Measurements from ENCODE around the gene TMEM35B.
"Not testable (repeated sequence)": the region's sequence is repeated elsewhere in the genome, so short reads cannot be mapped to it uniquely, and the experiment has no call there.

The TMEM35B gene

DNA sequence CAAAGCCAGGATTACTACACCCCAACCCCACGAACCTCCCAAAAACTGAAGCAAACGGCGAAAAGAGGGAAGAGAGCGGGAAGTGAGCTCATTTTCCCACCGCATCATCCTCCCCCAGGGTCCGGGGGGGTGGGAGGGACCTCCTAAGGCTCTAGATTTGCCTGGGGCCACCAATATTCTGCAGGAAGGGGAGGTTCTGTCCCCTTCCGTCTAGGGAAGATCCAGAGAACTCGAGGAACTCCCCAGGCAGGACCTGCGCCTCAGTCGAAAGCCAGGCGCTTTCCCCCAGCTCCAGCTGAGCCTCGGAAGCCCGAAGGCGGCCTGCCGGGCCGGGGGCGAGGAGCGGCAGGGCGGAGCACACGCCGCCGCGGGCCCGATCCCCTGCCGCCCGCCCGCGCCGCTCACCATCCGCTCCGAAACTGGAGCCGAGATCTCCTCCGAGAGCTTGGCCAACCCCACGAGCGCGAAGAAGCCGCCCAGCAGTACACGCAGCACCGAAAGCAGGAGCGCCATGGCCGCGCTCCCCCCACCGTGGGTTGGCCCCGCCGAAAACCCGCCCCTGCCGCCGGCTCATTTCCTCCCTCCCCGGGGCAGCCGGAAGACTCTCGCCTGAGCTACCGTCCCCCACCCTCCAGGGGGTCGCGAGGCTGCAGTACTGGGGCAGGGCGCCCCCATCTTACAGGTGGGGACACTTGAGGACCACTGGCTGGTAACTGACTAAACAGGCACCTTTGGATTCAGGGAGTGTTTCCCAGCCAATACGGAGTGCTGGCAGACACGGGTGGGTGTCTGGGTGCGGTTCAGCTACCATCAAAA, at the start of gene TMEM35B:
TMEM35B (minus strand) TSS at position 555 of the 816 bp plus-strand sequence; CDS start at position 513, 42 bp downstream.
- H3K9me3 ChIP-seq (ENCODE audit: control insufficient read depth, insufficient read depth, low read length), result no peaks in the 10 kb centered on the region
- peaks cover 4% of the 10 kb centered on the region; the same call in 1 of the 2 replicates for H3K36me3 ChIP-seq (ENCODE audit: insufficient read depth, low read length)
- H3K4me1 ChIP-seq (ENCODE audit: insufficient read depth, low read length), result peaks cover 6% of the 10 kb centered on the region
- peak within 1 kb of the TSS; percentile 84 for H3K9ac ChIP-seq (ENCODE audit: low read depth, low read length)

DNA sequence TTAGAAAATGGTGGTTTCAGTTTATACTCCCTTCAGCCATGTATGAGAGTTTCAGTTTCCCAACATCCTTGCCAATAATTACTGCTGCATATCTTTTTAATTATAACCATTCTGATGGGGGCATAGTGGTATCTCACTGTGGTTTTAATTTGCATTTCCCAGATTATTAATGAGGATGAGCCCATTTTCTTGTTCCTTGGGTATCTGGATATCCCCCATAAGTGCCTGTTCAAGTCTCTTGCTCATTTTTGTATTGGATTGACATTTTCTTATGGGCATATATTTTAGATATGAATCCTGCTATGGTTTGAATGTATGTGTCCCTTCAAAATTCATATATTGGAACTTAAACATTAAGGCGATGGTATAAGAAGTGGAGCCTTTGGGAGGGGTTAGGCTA, 48.2 kb upstream of the TMEM35B start:
- Histone ChIP-seq H3K36me3 (ENCODE audit: insufficient read depth, low read length) (no peaks in the 10 kb centered on the region), H3K9me3 (ENCODE audit: control insufficient read depth, insufficient read depth, low read length) (0 out of 2 replicates have a peak, but pooled peaks cover 3% of the 10 kb centered on the region), H3K9ac (ENCODE audit: low read depth, low read length) (no peak overlapping the region), H3K4me1 (ENCODE audit: insufficient read depth, low read length) (no peaks in the 10 kb centered on the region)

DNA sequence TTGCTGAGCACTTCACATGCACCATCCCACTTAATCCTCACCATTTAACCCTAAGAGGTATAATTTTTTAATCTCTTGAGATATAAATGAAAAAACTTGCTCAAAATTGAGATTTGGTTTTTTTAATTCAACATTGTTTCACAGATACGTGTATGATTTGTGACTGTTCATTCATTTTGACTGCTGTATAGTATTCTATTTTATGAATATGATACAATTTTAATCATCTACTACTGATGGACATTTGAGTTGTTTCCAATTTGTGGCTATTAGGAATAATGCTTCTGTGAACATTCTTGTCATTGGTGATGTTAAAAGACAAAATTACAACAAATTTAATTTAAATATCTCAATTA, 47.2 kb upstream of the TMEM35B start:
- no peaks in the 10 kb centered on the region for H3K36me3 ChIP-seq (ENCODE audit: insufficient read depth, low read length)
- H3K9ac ChIP-seq (ENCODE audit: low read depth, low read length), result peak overlapping the region; percentile 78; the same call in 1 of the 2 replicates
- H3K9me3 ChIP-seq (ENCODE audit: control insufficient read depth, insufficient read depth, low read length), result 0 out of 2 replicates have a peak, but pooled peaks cover 3% of the 10 kb centered on the region
- no peaks in the 10 kb centered on the region for H3K4me1 ChIP-seq (ENCODE audit: insufficient read depth, low read length)

DNA sequence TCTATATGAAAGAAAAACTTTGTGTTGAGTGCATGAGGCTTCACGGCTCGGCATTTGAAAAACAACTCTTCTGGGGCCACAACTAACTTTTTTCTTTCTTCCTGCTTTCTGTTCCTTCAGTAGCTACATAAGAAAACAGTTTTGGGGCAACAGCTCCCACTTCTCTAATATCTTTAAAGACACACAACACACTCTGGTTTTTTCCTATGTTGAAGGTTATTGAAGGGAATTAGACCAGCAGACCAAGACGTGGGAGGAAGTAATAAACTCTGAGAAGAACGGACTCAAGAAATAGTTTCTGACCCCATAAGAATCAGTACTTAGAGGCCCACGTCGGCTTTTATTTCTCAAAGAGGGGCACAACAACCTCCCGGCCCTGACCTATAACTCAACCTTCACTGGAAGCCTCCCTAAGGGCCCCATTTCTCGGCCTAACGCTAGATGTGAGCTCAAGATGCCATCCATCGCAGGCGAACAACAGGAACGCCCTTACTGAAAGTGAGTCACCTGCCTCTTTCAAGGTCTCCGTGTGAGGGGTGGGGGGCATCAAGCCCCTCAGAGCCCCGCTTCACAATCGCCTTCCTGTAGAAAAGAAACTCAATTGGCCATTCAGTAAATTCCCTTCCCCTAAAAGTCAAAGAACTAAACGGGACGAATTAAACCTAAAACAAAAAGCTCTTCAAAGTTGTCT, 45.8 kb upstream of the TMEM35B start:
- H3K9me3 ChIP-seq (ENCODE audit: control insufficient read depth, insufficient read depth, low read length), result 0 out of 2 replicates have a peak, but pooled peaks cover 3% of the 10 kb centered on the region
- no peaks in the 10 kb centered on the region for H3K4me1 ChIP-seq (ENCODE audit: insufficient read depth, low read length)
- H3K36me3 ChIP-seq (ENCODE audit: insufficient read depth, low read length), result no peaks in the 10 kb centered on the region
- H3K9ac ChIP-seq (ENCODE audit: low read depth, low read length), result peak overlapping the region; percentile 78

DNA sequence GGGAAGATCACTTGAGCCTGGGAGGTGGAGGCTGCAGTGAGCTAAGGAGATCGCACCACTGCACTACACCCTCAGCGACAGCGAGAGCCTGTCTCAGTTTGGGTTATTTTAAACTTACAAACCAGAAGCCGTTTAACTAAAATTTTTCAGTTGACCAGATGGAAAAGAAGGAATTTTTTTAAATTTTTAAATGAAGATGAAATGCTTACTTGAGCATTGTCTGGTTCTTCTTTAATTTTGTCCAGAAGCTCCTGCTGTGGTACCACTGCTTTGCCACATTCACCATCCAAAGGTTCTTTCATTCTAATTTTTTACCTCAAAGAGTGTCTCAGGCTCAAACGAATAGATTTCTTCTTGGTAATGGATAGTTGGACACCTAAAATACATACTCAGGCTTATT, 45.2 kb upstream of the TMEM35B start:
- Histone ChIP-seq H3K4me1 (ENCODE audit: insufficient read depth, low read length) (no peaks in the 10 kb centered on the region), H3K36me3 (ENCODE audit: insufficient read depth, low read length) (no peaks in the 10 kb centered on the region), H3K9ac (ENCODE audit: low read depth, low read length) (peak overlapping the region; percentile 78), H3K9me3 (ENCODE audit: control insufficient read depth, insufficient read depth, low read length) (0 out of 2 replicates have a peak, but pooled peaks cover 3% of the 10 kb centered on the region)

DNA sequence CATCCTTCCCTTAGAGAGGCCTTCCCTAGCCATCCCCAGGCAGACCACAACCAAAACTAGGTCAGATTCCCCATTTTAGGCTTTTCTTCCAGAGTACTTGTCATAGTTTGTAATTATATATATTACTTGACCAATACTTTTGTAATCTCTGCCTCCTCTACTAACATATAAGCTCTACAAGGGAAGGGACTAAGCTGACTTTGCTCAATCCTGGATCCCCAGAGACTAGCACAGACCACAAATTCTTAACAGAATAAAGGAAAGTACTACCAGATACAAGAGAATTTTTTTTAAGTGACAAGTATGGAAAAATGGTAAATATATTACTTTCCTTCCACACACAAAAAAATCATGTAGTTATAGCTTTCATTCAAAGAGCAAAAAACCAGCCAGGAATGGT, 44.6 kb upstream of the TMEM35B start:
- Histone ChIP-seq H3K4me1 (ENCODE audit: insufficient read depth, low read length) (no peaks in the 10 kb centered on the region), H3K36me3 (ENCODE audit: insufficient read depth, low read length) (no peaks in the 10 kb centered on the region), H3K9ac (ENCODE audit: low read depth, low read length) (no peak overlapping the region), H3K9me3 (ENCODE audit: control insufficient read depth, insufficient read depth, low read length) (0 out of 2 replicates have a peak, but pooled peaks cover 3% of the 10 kb centered on the region)

DNA sequence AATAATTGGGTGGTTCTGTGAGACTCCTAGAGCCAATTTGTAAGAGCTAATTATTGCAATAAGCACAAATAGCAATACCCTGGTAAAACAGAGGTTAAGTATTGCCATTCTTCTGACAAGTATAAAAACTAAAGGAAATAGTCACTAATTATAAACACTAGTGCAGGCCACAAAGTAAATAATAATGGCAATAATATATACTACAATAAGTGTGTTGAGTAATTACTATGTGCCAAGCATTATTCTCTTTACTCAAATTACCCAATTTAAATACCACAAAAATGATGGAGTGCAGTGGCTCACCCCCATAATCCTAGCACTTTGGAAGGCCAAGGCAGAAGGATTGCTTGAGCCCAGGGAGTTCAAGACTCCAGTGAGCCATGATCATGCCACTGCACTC, 31.3 kb upstream of the TMEM35B start:
- H3K36me3 ChIP-seq (ENCODE audit: insufficient read depth, low read length), result no peaks in the 10 kb centered on the region
- H3K9ac ChIP-seq (ENCODE audit: low read depth, low read length), result no peak overlapping the region
- H3K9me3 ChIP-seq (ENCODE audit: control insufficient read depth, insufficient read depth, low read length), result no peaks in the 10 kb centered on the region
- no peaks in the 10 kb centered on the region for H3K4me1 ChIP-seq (ENCODE audit: insufficient read depth, low read length)

DNA sequence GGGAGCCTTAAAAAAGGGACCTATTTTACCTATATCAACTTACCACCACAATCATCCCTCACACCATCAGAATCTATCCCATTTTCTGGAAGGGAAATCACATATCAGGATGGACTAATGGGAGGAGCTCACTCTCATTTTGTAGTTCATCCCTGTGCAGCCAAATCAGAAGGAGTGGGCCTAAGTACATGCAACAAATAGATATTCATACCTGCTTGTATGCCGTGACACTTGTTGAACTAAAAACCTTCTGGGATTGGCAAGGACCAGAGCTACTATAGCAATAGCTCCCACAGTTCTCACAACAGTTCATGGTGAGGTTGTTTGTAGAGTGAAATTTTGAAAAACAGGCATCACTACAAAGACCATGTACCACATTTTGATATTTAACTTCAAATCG, 29.3 kb upstream of the TMEM35B start:
- no peaks in the 10 kb centered on the region for H3K4me1 ChIP-seq (ENCODE audit: insufficient read depth, low read length)
- H3K36me3 ChIP-seq (ENCODE audit: insufficient read depth, low read length), result no peaks in the 10 kb centered on the region
- no peaks in the 10 kb centered on the region for H3K9me3 ChIP-seq (ENCODE audit: control insufficient read depth, insufficient read depth, low read length)
- no peak overlapping the region for H3K9ac ChIP-seq (ENCODE audit: low read depth, low read length)

DNA sequence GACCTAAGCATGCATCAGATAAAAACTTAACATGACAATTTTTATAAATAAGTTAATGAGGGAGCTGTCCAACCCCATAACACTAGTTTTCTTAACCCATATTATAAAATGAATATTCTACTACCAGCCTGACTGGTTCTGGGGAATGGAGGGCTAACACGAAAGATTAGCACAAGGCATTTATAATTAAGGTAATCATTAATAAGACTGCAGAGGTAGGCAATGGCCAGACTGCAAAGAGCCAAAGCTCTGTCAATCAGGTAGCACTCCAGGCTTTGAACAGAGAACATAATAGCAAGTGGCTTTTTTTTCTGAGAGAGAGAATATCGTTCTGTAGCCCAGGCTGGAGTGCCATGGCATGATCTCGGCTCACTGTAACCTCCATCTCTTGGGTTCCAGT, 20.6 kb upstream of the TMEM35B start:
- Histone ChIP-seq H3K36me3 (ENCODE audit: insufficient read depth, low read length) (no peaks in the 10 kb centered on the region; the same call in none of the 2 replicates), H3K4me1 (ENCODE audit: insufficient read depth, low read length) (no peaks in the 10 kb centered on the region), H3K9me3 (ENCODE audit: control insufficient read depth, insufficient read depth, low read length) (no peaks in the 10 kb centered on the region), H3K9ac (ENCODE audit: low read depth, low read length) (no peak overlapping the region)

DNA sequence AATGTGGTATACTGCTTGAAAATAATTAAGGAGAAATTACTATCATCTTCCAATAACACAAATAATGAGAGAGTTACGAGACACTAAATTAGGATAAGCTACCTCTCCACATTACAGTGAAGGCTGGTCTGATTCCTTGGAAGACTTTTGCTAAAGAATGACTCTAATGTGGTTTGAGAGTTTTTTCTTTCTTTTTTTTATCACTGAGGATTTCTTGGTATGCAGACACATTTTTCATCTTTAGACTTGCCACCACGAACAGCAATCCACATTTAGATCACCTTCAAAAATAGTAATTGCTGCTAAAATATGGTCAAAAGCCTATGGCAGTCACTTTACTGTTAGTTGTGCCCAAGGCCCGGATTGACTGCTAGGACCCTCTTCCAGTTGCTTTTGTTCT, 16.6 kb upstream of the TMEM35B start:
- H3K36me3 ChIP-seq (ENCODE audit: insufficient read depth, low read length), result no peaks in the 10 kb centered on the region; the same call in 1 of the 2 replicates
- H3K9me3 ChIP-seq (ENCODE audit: control insufficient read depth, insufficient read depth, low read length), result no peaks in the 10 kb centered on the region

DNA sequence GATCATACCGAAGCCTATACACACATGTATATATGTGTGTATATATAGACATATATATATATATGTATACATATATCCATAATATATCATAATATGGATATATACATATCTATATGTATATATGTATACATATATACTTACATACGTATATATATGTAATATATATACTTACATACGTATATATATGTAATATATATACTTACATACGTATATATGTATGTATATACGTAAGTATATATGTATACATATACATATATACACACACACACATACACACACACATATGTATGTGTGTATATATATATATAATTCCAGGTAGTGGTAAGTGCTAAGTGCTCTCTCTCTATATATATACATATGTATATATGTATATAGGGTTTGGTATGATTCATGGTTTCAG, 9.7 kb upstream of the TMEM35B start:
- Histone ChIP-seq H3K9me3 (ENCODE audit: control insufficient read depth, insufficient read depth, low read length) (no peaks in the 10 kb centered on the region), H3K9ac (ENCODE audit: low read depth, low read length) (no peak overlapping the region), H3K4me1 (ENCODE audit: insufficient read depth, low read length) (no peaks in the 10 kb centered on the region), H3K36me3 (ENCODE audit: insufficient read depth, low read length) (no peaks in the 10 kb centered on the region)

More for the DNA sequence above, 16.6 kb upstream of the TMEM35B start:
- Histone ChIP-seq H3K9ac (ENCODE audit: low read depth, low read length) (no peak overlapping the region), H3K4me1 (ENCODE audit: insufficient read depth, low read length) (no peaks in the 10 kb centered on the region)

DNA sequence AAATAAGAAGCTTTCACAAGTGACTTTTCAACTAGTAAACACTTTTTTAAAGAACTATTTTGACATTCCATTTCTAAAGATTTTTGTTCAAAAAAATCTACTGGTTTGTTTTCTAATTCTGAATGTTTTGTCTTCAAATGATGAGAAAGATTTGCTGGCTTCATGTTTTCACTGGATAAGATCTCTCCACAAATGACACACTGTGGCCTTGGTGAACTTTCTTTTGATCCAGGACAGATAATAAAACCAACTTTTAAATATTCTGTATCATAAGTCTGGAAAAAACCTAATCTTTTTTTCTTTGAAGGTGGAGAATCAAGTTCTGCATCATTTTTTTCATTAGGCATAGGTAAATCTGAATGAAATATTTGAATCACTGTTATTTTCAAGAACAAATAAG, 3.4 kb upstream of the TMEM35B start:
- Histone ChIP-seq H3K9ac (ENCODE audit: low read depth, low read length) (no peak overlapping the region), H3K9me3 (ENCODE audit: control insufficient read depth, insufficient read depth, low read length) (no peaks in the 10 kb centered on the region), H3K36me3 (ENCODE audit: insufficient read depth, low read length) (no peaks in the 10 kb centered on the region), H3K4me1 (ENCODE audit: insufficient read depth, low read length) (peaks cover 6% of the 10 kb centered on the region)

DNA sequence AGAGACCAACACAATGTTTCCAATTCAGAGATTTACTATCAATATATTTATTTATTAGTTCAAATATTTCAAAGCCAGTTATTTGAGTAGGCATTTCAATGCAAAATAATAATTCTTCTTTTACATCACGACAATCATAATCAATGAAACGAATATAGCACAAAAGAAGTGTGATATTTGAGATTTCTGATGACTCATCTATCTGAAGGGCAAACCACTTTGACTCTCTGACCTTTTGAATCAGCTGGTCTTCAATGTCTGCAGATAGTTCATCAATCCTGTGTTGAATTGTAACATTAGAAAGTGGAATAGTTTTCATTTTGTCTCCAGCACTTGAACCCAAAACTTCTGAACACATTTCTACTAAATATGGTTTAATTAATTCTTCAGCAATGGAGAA, 3.0 kb upstream of the TMEM35B start:
- no peaks in the 10 kb centered on the region for H3K9me3 ChIP-seq (ENCODE audit: control insufficient read depth, insufficient read depth, low read length)
- H3K4me1 ChIP-seq (ENCODE audit: insufficient read depth, low read length), result peaks cover 6% of the 10 kb centered on the region
- no peak overlapping the region for H3K9ac ChIP-seq (ENCODE audit: low read depth, low read length)
- H3K36me3 ChIP-seq (ENCODE audit: insufficient read depth, low read length), result no peaks in the 10 kb centered on the region; the same call in 1 of the 2 replicates

DNA sequence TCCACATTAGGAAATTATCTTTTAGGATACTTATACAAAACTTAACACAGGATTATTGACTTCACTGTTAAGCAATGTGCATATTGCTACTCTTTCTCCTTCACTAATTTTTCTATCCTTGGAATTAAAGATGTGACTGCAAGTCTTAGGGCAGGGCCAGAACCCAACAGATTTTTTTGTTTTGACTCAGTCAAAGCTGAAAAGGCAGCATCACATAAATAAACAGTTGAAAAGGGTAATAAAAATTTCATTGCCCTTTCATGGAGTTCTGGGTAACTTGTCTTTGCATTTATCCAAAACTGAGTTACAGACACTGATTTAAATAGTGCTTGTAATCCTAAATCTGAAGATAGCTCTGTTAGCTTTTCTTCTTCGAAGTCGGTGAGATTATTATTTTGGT, 1.9 kb upstream of the TMEM35B start:
- Histone ChIP-seq H3K36me3 (ENCODE audit: insufficient read depth, low read length) (peaks cover 4% of the 10 kb centered on the region; the same call in 1 of the 2 replicates), H3K9ac (ENCODE audit: low read depth, low read length) (no peak overlapping the region), H3K9me3 (ENCODE audit: control insufficient read depth, insufficient read depth, low read length) (no peaks in the 10 kb centered on the region)

DNA sequence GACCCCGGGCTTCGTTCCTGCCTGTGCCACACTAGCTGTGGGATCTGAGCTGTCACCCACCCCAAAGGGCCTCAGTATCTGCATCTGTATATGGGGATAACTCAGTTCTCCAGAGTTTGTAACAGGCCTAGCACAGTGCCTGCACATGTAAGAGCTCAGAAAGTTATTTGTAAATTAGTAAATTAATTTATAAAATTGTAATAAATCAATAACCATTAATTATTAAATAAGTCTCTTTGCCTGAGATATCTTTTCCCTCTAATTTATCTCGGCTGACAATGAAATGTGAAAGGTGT, 410 bp upstream of the TMEM35B start:
- not testable (repeated sequence) for H3K9me3 ChIP-seq (ENCODE audit: control insufficient read depth, insufficient read depth, low read length); H3K36me3 ChIP-seq (ENCODE audit: insufficient read depth, low read length); H3K4me1 ChIP-seq (ENCODE audit: insufficient read depth, low read length)
- peak overlapping the region; percentile 84; the same call in 1 of the 2 replicates for H3K9ac ChIP-seq (ENCODE audit: low read depth, low read length)

More for the DNA sequence above, 1.9 kb upstream of the TMEM35B start:
- H3K4me1 ChIP-seq (ENCODE audit: insufficient read depth, low read length), result peaks cover 6% of the 10 kb centered on the region

Data from ES-I3 (cell line).